Islet of Langerhans (tissue), 1 donor: Measurements from ENCODE around the gene FBLN2.

ENCODE experiments used
- FAIRE-seq: peaks from one replicate; lab custom pipeline; 2011; peaks lifted over from hg19 to GRCh38; lab: Jason Lieb, UNC

The FBLN2 gene

DNA sequence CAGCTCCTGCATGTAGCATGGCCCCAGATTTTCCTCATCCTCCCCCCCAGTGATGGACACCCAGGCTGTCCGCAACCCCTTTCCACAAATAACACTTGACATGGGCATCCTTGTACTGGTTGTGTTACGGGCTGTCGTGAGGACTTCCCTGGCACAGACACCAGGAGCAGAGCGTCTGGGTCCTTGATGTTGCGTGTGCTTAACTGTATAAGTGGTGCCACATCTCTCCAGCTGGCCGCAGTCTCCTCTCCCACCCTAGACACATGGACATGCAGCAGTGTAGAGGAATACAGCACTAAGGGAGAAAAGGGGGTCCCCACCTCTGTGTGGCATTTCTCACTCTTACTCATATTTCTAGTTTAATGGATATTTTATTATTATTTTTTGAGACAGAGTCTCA, 56.6 kb downstream of the FBLN2 start:
- no peak for FAIRE-seq

DNA sequence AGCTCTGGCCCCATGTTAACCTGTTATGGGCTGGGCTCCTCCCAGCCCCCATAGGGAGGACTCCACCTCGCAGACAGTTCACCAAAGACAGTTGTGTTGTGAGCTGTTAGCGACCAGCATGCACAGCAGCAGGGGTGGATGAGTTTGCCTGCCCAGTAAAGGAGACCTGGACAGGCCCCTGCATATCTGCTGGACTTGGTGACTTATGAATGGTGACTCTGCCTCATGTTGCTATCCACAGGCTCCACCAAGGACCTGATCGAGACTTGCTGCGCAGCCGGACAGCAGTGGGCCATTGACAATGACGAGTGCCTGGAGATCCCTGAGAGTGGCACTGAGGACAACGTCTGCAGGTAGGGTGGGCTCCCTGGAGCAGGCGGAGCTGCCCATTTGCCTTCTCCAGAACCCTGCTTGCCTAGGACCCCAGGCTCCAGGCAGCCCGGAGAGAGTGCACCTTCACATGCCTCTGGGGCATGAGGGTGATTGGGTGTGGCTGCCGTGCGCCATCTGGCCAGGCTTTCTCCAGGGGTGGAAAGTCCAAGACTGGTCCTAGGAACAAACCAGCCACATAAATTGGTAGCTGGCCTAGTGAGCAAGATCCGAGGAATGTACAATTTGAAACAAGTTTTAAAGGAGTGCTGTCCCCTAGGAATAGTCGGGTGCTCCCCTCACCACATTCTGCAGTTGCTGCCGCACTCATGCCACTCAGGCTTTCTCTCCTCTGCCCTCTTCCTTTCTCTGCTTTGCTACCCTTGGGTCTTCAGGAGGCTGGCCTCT, 59.1 kb downstream of the FBLN2 start:
- no peak for FAIRE-seq

- no peak for FAIRE-seq
Observed at GRCh38 chr3:13608969-13609725, 60.2 kb downstream of the FBLN2 start.

DNA sequence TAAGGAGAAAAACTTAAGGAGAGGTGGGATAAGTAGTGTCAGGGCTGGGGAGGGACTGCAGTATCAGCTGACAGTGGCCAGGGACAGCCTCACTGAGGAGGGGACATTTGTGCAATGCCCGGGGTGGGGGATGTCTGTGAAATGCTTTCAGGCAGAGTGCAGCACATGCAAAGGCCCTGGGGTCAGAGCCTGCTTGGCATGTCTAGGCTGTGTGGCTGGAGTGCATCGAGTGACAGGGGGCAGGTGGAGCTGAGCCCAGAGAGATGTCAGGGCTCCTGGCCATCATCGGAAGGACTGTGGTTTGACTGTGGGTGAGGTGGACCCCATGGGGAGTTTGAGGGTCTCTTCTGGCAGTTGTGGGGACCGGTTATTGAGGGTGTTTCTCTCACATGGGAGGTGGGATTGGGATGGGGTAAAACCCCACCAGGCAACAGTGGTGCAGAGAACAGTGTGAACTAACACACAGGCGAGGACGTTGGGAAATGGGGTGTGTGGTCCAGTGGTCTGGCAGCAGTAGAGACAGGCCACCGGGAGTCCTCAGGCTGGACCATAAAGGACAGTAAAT, 61.2 kb downstream of the FBLN2 start:
- FAIRE-seq = no peak

DNA sequence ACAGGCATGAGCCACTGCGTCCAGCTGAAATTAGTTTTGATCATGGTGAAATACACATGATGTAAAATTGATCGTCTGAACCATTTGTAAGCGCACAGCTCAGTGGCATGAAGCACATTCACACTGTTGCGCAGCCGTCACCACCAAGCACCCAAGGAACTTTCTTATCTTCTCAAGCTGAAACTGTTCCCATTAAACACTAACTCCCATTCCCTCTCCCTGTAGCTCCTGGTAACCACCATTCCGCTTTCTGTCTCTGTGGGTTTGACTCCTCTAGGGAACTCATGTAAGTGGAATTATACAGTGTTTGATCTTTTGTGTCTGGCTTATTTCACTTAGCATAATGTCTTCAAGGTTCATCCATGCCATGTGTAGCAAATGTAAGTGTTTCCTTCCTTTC, 62.3 kb downstream of the FBLN2 start:
- no peak for FAIRE-seq

DNA sequence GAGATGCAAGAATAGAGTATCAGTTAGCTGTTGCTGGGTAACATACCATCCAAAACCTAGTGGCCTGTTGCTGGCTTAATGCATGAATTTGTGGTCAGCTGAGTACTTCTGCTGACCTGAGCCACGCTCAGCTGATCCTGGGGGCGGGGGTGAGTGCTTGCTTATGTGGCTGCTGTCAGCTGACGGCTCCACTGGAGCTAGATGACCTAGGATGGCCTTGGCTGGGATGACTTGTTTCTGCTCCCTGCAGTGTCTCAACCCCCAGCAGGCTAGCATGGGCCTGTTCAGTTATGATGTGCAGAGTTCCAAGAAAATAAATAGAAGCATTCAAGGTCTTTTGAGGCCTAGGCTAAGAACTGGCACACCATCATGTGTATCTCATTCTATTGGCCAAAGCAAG, 63.9 kb downstream of the FBLN2 start:
- no peak for FAIRE-seq

GRCh38 chr3:13613343-13614190, 64.6 kb downstream of the FBLN2 start:
- no peak for FAIRE-seq

- FAIRE-seq = no peak
Observed at GRCh38 chr3:13614607-13615006, 65.7 kb downstream of the FBLN2 start.

GRCh38 chr3:13615019-13615528, 66.1 kb downstream of the FBLN2 start:
- FAIRE-seq = no peak

DNA sequence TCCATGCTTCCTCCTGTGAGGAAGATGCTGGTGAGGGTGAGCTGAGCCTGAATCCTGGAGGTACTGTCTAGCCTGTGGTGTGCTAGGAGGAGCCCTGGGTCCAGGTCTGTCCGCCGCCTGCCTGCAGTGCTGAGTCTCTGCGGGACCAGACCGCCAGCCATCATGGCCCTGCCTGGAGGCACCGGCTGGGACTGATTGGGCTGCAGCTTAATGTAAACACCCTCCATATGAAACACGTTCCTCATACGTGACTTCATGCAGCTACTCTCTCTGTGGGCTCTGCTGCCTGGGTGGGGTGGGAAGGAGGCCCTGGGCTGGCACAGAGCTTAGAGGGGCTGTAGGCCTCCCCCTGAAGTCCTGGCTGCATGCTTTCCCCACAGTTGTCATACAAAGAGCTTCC, 67.4 kb downstream of the FBLN2 start:
- FAIRE-seq = no peak

DNA sequence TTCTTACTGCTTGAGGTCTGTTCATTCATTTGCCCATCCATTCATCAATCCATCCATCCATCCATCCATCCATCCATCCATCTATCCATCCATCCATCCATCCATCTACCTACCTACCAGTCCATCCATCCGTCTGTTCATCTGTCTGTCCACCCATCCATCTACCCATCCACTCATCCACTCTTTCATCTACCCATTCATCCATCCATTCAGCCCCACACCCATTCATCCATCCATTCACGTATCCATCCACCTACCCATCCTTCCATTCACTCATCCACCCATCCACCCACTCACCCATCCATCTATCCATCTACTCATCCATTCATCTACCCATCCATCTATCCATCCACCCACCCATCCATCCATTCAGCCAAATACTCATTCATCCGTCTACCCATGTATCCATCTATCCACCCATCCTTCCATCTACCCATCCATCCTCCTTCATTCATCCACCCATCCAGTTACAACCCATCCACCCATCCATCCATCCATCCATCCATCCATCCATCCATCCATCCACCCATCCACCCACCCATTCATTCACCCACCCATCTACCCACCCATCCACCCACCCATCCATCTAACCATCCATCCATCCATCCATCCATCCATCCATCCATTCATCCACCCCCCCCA, 68.3 kb downstream of the FBLN2 start:
- no peak for FAIRE-seq

- no peak for FAIRE-seq
Observed at GRCh38 chr3:13617981-13618380, 69.1 kb downstream of the FBLN2 start.

DNA sequence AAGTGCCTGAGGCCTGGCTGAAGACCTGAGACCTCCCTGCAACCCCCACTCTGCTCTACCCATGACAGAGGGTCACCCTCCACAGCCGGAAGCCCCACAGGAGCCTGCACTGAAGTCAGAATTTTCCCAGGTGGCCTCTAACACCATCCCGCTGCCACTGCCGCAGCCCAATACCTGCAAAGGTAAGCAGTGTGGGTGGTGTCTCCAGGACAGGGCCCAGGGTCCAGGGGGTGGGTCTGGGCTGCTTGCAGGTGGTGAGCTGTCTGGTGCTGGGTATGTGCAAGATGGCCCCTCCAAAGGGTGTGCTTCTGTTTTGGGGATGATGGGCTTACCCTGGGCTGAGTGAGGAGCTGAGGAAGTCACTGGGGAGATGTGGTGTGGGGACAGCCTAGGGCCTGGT, 69.9 kb downstream of the FBLN2 start:
- no peak for FAIRE-seq

GRCh38 chr3:13619661-13620230, 70.8 kb downstream of the FBLN2 start:
- FAIRE-seq = no peak

DNA sequence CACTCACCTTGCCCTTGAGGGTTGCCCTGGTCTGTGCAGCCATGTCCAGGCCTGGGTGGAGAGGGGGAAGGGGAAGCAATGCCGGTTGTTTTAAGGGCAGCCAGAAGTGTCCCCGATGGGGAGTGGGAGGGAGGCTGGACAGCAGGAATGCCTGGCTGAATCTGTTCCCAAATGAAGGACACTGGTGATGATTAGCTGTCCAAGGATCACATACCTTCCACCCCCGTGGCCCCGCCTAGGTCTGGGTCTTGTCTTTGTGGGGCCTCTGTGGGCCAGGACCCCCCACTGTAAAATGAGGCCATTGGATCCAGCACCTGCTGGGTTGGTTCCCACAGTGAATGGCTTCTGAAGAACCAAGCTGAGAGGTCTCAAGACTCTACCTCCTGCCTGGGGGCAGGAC, 71.4 kb downstream of the FBLN2 start:
- no peak for FAIRE-seq

DNA sequence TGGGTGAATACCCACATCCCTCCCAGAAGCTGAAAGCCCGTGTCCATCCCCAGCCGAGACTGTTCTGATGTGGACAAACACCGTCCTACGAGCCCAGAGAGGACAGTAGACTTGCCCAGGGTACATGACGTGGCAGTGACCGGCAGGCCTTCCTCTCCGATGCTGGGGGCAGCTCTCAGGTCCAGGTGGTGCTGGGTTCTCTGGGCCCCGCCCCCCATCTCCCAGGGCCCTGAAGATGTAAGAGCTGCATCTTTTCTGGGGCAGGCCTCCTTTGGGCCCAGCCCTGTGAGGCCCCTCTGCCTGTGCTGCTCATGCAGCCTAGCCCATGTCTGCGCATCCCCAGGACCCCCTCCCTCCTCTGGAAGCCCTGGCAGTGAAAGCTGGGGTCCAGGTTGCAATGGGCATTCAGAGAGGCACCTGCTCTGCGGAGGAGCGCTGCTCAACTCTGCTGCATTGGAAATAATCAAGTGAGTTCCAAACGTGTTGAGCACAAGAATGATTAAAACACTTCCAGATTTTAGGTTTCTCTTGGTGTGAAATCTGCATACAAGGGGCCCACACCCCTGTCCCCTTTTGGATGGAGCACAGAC, 71.9 kb downstream of the FBLN2 start:
- FAIRE-seq = no peak

GRCh38 chr3:13621381-13622221, 72.7 kb downstream of the FBLN2 start:
- FAIRE-seq = no peak

DNA sequence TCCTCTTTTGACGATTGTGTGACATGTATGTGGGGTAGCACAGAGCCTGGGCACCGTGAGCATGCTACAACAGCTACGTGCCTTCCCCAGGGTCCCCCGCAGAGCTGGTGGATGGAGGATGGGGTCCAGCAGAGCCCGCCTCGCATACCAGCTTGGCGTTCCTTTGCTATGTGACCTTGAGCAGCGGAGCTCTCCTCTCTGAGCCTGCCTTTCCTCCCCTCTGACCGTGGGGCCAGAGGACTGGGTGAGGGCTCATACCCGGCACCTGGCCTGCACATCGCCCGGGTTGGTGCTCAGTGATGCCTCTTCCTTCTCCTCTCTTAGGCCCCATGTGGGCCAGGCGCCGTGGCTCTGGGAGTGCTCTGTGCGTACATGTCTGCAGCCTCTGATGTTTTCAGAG, 73.4 kb downstream of the FBLN2 start:
- no peak for FAIRE-seq

- no peak for FAIRE-seq
Observed at GRCh38 chr3:13623101-13623654, 74.3 kb downstream of the FBLN2 start.

GRCh38 chr3:13624021-13624420, 75.1 kb downstream of the FBLN2 start:
- no peak for FAIRE-seq
